ENCODE results near the gene LYPD5.
A peak's percentile ranks its signal among the peaks of the same experiment; 100 is the strongest.

The LYPD5 gene

DNA sequence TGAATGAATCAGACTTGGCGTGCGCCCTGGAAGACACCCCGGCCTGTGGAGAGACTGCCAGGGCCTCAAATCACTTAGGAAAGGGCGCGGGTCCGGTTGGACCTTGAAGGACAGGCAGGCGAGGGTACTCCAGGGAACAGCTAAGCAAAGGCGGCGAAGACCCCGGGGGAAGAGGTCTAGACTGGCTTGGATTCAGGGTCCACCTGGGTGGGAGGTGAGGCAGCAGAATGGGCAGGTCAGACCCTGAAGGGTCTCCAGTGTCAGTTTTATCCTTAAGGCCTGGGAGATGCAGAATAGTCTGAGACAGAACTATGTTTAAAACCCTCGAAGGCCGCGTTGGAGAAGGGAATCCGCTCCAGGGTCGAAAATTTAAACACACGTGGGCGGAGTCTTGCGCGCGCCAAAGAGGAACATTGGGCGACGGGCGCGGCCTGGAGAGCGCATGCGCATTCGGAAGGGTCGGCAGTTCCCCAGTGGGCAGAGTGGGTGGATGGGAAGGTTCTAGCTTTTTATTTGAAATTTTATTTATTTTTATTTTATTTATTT is 46.9 kb downstream of the LYPD5 start:
- TF ChIP-seq TCF12 (IDR thresholded peaks at IDR 0.05; ENCODE audit: low read depth) = no peak
- TF ChIP-seq, protein P1, sequence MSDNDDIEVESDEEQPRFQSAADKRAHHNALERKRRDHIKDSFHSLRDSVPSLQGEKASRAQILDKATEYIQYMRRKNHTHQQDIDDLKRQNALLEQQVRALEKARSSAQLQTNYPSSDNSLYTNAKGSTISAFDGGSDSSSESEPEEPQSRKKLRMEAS (IDR thresholded peaks at IDR 0.05) = peak; percentile 62
- TF ChIP-seq FOXM1 (IDR thresholded peaks at IDR 0.05; ENCODE audit: borderline replicate concordance, low read depth) = no peak
- no peak for TF ChIP-seq TEAD4 (IDR thresholded peaks at IDR 0.05)
- TF ChIP-seq ZBTB7A (IDR thresholded peaks at IDR 0.05; ENCODE audit: low read depth) = 0 out of 2 replicates have a peak, but pooled peaks have one; percentile 51
- TF ChIP-seq NFIC (IDR thresholded peaks at IDR 0.05) = peak; percentile 89
- TF ChIP-seq EP300 (IDR thresholded peaks at IDR 0.05; ENCODE audit: borderline replicate concordance) = peak; percentile 43; the same call in 1 of the 2 replicates

DNA sequence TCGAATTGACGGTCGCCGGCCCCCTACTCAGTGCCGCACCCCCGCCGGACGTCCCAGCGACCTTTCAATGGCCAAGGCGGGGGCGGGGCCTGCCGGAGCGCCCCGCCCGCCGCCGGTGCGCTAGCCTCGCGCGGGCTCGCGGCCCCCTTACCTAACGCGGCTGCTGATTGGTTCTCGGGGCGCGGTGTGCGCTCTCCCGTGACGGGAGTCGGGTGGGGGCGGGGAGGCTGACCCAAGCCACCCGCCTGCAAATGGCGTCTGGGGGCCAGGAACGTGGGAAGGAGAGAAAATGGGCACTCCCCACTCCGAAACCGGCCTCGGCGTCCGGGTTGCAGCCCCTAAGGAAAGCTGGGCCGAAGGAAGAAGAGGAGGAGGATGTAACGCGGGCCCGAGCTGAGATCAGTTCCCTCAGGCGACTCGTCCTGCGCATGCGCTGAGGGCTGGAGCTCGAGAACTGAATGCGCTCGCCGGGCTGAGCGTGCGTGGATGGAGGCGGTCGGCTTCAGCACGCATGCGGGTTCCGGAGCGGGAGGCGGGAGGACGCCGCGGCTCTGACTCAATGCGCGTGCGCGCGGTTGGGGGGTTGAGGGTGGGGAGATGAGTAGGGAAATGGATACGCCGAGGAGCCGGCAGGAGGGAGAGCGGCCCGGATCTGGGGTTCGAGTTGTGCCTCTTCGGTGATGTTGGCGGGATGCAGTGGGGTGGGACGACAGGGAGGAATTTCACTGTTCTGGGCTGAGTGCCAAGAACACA is 47.6 kb downstream of the LYPD5 start, which contains the start of gene SMG9:
TSS of gene SMG9 (minus strand) at position 460 of the 753 bp plus-strand sequence. CDS start 4,221 bp downstream, outside the sequence.
- TF ChIP-seq TAF1 (IDR thresholded peaks at IDR 0.05; ENCODE audit: low read depth) (peak; percentile 53), CREB1 (IDR thresholded peaks at IDR 0.05; ENCODE audit: low read depth) (no peak), YY1 (IDR thresholded peaks at IDR 0.05; ENCODE audit: low read depth) (peak; percentile 88), RAD21 (IDR thresholded peaks at IDR 0.05; ENCODE audit: low read depth) (no peak), ZBTB7A (IDR thresholded peaks at IDR 0.05; ENCODE audit: low read depth) (0 out of 2 replicates have a peak, but pooled peaks have one; percentile 54), NFIC (IDR thresholded peaks at IDR 0.05) (peak; percentile 65; the same call in 1 of the 2 replicates), TEAD4 (IDR thresholded peaks at IDR 0.05) (peak; percentile 67), FOXM1 (IDR thresholded peaks at IDR 0.05; ENCODE audit: borderline replicate concordance, low read depth) (no peak), CEBPB (IDR thresholded peaks at IDR 0.05) (no peak), EGR1 (IDR thresholded peaks at IDR 0.05) (peak; percentile 21; the same call in 1 of the 2 replicates), EP300 (IDR thresholded peaks at IDR 0.05; ENCODE audit: borderline replicate concordance) (no peak), TCF12 (IDR thresholded peaks at IDR 0.05; ENCODE audit: low read depth) (no peak)
- TF ChIP-seq, protein P2, sequence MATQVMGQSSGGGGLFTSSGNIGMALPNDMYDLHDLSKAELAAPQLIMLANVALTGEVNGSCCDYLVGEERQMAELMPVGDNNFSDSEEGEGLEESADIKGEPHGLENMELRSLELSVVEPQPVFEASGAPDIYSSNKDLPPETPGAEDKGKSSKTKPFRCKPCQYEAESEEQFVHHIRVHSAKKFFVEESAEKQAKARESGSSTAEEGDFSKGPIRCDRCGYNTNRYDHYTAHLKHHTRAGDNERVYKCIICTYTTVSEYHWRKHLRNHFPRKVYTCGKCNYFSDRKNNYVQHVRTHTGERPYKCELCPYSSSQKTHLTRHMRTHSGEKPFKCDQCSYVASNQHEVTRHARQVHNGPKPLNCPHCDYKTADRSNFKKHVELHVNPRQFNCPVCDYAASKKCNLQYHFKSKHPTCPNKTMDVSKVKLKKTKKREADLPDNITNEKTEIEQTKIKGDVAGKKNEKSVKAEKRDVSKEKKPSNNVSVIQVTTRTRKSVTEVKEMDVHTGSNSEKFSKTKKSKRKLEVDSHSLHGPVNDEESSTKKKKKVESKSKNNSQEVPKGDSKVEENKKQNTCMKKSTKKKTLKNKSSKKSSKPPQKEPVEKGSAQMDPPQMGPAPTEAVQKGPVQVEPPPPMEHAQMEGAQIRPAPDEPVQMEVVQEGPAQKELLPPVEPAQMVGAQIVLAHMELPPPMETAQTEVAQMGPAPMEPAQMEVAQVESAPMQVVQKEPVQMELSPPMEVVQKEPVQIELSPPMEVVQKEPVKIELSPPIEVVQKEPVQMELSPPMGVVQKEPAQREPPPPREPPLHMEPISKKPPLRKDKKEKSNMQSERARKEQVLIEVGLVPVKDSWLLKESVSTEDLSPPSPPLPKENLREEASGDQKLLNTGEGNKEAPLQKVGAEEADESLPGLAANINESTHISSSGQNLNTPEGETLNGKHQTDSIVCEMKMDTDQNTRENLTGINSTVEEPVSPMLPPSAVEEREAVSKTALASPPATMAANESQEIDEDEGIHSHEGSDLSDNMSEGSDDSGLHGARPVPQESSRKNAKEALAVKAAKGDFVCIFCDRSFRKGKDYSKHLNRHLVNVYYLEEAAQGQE (IDR thresholded peaks at IDR 0.05; ENCODE audit: low read depth) = no peak
- TF ChIP-seq, protein P1 (IDR thresholded peaks at IDR 0.05) = peak; percentile 59
- TF ChIP-seq, protein P3, sequence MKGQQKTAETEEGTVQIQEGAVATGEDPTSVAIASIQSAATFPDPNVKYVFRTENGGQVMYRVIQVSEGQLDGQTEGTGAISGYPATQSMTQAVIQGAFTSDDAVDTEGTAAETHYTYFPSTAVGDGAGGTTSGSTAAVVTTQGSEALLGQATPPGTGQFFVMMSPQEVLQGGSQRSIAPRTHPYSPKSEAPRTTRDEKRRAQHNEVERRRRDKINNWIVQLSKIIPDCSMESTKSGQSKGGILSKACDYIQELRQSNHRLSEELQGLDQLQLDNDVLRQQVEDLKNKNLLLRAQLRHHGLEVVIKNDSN (IDR thresholded peaks at IDR 0.05) = peak; percentile 45; the same call in 1 of the 2 replicates

DNA sequence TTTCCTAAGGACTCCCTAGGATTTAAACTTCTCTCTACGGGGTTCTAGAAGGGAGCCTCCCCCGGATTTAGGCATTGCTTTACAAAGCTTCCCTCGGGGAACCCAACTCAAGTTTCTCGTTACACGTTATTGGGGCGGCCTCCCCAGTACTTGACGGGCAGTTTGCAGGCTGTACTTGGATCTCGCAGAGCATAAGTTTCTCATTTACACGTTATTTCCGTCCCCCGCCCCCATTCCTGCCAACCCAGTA is 48.1 kb downstream of the LYPD5 start:
- no peak for TF ChIP-seq EGR1 (IDR thresholded peaks at IDR 0.05)
- TF ChIP-seq ZBTB7A (IDR thresholded peaks at IDR 0.05; ENCODE audit: low read depth) = no peak
- no peak for TF ChIP-seq TEAD4 (IDR thresholded peaks at IDR 0.05)
- TF ChIP-seq, protein P3 (IDR thresholded peaks at IDR 0.05) = no peak
- TF ChIP-seq, protein P1 (IDR thresholded peaks at IDR 0.05) = no peak
- no peak for TF ChIP-seq RAD21 (IDR thresholded peaks at IDR 0.05; ENCODE audit: low read depth)
- TF ChIP-seq EP300 (IDR thresholded peaks at IDR 0.05; ENCODE audit: borderline replicate concordance) = no peak

DNA sequence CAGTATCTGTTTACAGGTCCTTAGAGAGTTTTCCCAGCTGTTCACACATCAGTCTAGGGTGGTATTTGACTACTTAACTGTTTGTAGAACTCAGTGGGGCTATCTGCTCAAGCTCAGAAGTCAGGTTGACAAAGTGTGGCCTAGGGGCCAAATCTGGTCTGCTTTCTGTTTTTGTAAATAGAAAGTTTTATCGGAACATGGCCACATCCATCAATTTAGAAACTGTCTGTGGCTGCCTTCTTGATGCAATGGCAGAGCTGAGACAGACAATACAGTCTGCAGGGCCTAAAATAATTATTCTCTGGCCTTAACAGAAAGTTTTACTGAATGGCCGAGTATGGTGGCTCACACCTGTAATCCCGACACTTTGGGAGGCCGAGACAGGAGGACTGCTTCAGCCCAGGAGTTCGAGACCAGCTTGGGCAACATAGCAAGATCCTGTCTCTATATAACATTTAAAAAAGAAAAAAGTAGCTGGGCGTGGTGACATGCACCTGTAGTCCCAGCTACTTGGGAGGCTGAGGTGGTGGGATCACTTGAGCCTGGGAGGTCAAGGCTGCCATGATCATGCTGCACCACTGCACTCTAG is 49.9 kb downstream of the LYPD5 start:
- TF ChIP-seq EP300 (IDR thresholded peaks at IDR 0.05; ENCODE audit: borderline replicate concordance) (no peak), YY1 (IDR thresholded peaks at IDR 0.05; ENCODE audit: low read depth) (no peak), CREB1 (IDR thresholded peaks at IDR 0.05; ENCODE audit: low read depth) (no peak), TAF1 (IDR thresholded peaks at IDR 0.05; ENCODE audit: low read depth) (no peak), CEBPB (IDR thresholded peaks at IDR 0.05) (no peak), FOXM1 (IDR thresholded peaks at IDR 0.05; ENCODE audit: borderline replicate concordance, low read depth) (no peak), TCF12 (IDR thresholded peaks at IDR 0.05; ENCODE audit: low read depth) (no peak), RAD21 (IDR thresholded peaks at IDR 0.05; ENCODE audit: low read depth) (no peak), EGR1 (IDR thresholded peaks at IDR 0.05) (no peak), ZBTB7A (IDR thresholded peaks at IDR 0.05; ENCODE audit: low read depth) (no peak), TEAD4 (IDR thresholded peaks at IDR 0.05) (no peak), NFIC (IDR thresholded peaks at IDR 0.05) (no peak)
- TF ChIP-seq, protein P3 (IDR thresholded peaks at IDR 0.05) = no peak
- TF ChIP-seq, protein P1 (IDR thresholded peaks at IDR 0.05) = no peak
- TF ChIP-seq, protein P2 (IDR thresholded peaks at IDR 0.05; ENCODE audit: low read depth) = no peak
